PC-9 (cell line): ENCODE measurements around the gene BRSK1.

Experiments used
- EZH2 ChIP-seq: fragments of 200-600 bp; sonication (generic); IDR thresholded peaks from 2 replicates; pipeline ENCODE4 v1.8.0; 2017; ENCODE audit warnings: antibody characterized with exemption, low read depth
- TF ChIP-seq, protein P1 (sequence below): fragments of 200-600 bp; sonication (generic); conservative IDR thresholded peaks from 2 replicates; pipeline ENCODE4 v1.6.1; 2017; ENCODE audit warnings: mixed run types, antibody characterized with exemption, mild to moderate bottlenecking, moderate library complexity

GRCh38 chr19:55344444-55344843 lies 60.6 kb downstream of the BRSK1 start:
- TF ChIP-seq, protein P1, sequence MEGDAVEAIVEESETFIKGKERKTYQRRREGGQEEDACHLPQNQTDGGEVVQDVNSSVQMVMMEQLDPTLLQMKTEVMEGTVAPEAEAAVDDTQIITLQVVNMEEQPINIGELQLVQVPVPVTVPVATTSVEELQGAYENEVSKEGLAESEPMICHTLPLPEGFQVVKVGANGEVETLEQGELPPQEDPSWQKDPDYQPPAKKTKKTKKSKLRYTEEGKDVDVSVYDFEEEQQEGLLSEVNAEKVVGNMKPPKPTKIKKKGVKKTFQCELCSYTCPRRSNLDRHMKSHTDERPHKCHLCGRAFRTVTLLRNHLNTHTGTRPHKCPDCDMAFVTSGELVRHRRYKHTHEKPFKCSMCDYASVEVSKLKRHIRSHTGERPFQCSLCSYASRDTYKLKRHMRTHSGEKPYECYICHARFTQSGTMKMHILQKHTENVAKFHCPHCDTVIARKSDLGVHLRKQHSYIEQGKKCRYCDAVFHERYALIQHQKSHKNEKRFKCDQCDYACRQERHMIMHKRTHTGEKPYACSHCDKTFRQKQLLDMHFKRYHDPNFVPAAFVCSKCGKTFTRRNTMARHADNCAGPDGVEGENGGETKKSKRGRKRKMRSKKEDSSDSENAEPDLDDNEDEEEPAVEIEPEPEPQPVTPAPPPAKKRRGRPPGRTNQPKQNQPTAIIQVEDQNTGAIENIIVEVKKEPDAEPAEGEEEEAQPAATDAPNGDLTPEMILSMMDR, result no peak
- no peak for TF ChIP-seq EZH2
